Spleen (tissue), 7 donors: ENCODE data around the gene TMEM182.

Experiments
- POLR2A ChIP-seq, 3 donors: fragments of 450-650 bp; IDR thresholded peaks; one replicate each; pipeline ENCODE4 v1.5.1; 2017; ENCODE audit warnings: antibody characterized with exemption in 3 of 3, mild to moderate bottlenecking in 1 of 3
- POLR2AphosphoS5 ChIP-seq, 3 donors: sonication (generic); formaldehyde crosslinking; IDR thresholded peaks; one replicate each; pipeline ENCODE4 v1.5.1; 2017; ENCODE audit warnings: antibody characterized with exemption in 3 of 3
- TF ChIP-seq, protein P1 (sequence below), 11 experiments: fragments of 200-600 bp in 7 of 11; fragments of 450-650 bp in 4 of 11; sonication (generic) in 4 of 11; IDR thresholded peaks in 8 of 11; conservative IDR thresholded peaks in 3 of 11; 1 replicate in 7 of 11; 2 replicates in 4 of 11; pipeline versions ENCODE4 v1.4.0 to v1.8.0; 2016 to 2021; ENCODE audit warnings: antibody characterized with exemption in 11 of 11, inconsistent platforms in 4 of 11, mild to moderate bottlenecking in 1 of 11
- donor health status: DM: no; HTN: no; CAD: no; lungs with moderate emphysema.
- donor health status: DM: no; HTN: no; CAD: no.
- donor health status: DM: no; HTN: no; CAD: no.

GRCh38 chr2:102803897-102804217 lies 42.0 kb downstream of the TMEM182 start:
- no peak for TF ChIP-seq POLR2A (IDR thresholded peaks at IDR 0.05)
- no peak for TF ChIP-seq POLR2AphosphoS5 (IDR thresholded peaks at IDR 0.05)
- TF ChIP-seq, protein P1, sequence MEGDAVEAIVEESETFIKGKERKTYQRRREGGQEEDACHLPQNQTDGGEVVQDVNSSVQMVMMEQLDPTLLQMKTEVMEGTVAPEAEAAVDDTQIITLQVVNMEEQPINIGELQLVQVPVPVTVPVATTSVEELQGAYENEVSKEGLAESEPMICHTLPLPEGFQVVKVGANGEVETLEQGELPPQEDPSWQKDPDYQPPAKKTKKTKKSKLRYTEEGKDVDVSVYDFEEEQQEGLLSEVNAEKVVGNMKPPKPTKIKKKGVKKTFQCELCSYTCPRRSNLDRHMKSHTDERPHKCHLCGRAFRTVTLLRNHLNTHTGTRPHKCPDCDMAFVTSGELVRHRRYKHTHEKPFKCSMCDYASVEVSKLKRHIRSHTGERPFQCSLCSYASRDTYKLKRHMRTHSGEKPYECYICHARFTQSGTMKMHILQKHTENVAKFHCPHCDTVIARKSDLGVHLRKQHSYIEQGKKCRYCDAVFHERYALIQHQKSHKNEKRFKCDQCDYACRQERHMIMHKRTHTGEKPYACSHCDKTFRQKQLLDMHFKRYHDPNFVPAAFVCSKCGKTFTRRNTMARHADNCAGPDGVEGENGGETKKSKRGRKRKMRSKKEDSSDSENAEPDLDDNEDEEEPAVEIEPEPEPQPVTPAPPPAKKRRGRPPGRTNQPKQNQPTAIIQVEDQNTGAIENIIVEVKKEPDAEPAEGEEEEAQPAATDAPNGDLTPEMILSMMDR (IDR thresholded peaks at IDR 0.05 in 8 of 11, conservative IDR thresholded peaks at IDR 0.05 in 3 of 11) = no peak
